Measurements from ENCODE around the gene PLD1. TPM values are rescaled to one million over a fixed set of nuclear protein-coding genes. Genes with fewer than 3 reads are reported as not detected.
A peak's percentile ranks its signal among the peaks of the same experiment; 100 is the strongest.

Gene PLD1
- total RNA-seq, 4 donors from 2014 or later = 49.0 to 66.0 (median 55.1) TPM

- peaks cover 43% of the 10 kb centered on the region for H3K4me1 ChIP-seq
- no peak for TF ChIP-seq EP300 (IDR thresholded peaks at IDR 0.05)
- TF ChIP-seq POLR2AphosphoS5 (IDR thresholded peaks at IDR 0.05) = no peak
- no peak for TF ChIP-seq POLR2A (IDR thresholded peaks at IDR 0.05)
- TF ChIP-seq CTCF (IDR thresholded peaks at IDR 0.05) = no peak
- 83% methylated on average over 3 of the region's 3 CpGs for WGBS
These were observed 52.2 kb downstream of the PLD1 start for GRCh38 chr3:171758109-171758508.

GRCh38 chr3:171757361-171758034 is 52.8 kb downstream of the PLD1 start:
- Histone ChIP-seq H3K27ac (peak overlapping the region; percentile 44), H3K9me3 (no peaks in the 10 kb centered on the region), H3K36me3 (no peaks in the 10 kb centered on the region), H3K4me1 (peaks cover 48% of the 10 kb centered on the region), H3K4me3 (no peak overlapping the region), H3K27me3 (no peaks in the 10 kb centered on the region)
- WGBS = 48% methylated on average over 4 of the region's 4 CpGs
- TF ChIP-seq CTCF (IDR thresholded peaks at IDR 0.05) (no peak), POLR2AphosphoS5 (IDR thresholded peaks at IDR 0.05) (no peak), POLR2A (IDR thresholded peaks at IDR 0.05) (no peak), EP300 (IDR thresholded peaks at IDR 0.05) (no peak)
- no peak for DNase-seq (ENCODE audit: low spot score in 2 of 2)

More at GRCh38 chr3:171758109-171758508, 52.2 kb downstream of the PLD1 start:
- no peaks in the 10 kb centered on the region for H3K9me3 ChIP-seq
- no peaks in the 10 kb centered on the region for H3K27me3 ChIP-seq
- H3K4me3 ChIP-seq = no peak overlapping the region
- no peak overlapping the region for H3K27ac ChIP-seq
- no peaks in the 10 kb centered on the region for H3K36me3 ChIP-seq
- DNase-seq (ENCODE audit: low spot score in 2 of 2) = no peak

GRCh38 chr3:171755656-171756055 is 54.6 kb downstream of the PLD1 start:
- DNase-seq (ENCODE audit: low spot score in 2 of 2) = no peak
- TF ChIP-seq CTCF (IDR thresholded peaks at IDR 0.05) (no peak), POLR2AphosphoS5 (IDR thresholded peaks at IDR 0.05) (no peak), EP300 (IDR thresholded peaks at IDR 0.05) (no peak), POLR2A (IDR thresholded peaks at IDR 0.05) (no peak)
- Histone ChIP-seq H3K27ac (no peak overlapping the region), H3K4me3 (no peak overlapping the region), H3K4me1 (peaks cover 53% of the 10 kb centered on the region), H3K36me3 (no peaks in the 10 kb centered on the region), H3K9me3 (no peaks in the 10 kb centered on the region), H3K27me3 (no peaks in the 10 kb centered on the region)
- WGBS = 81% methylated on average over 1 of the region's 1 CpG

GRCh38 chr3:171755015-171755589 is 55.2 kb downstream of the PLD1 start:
- no peaks in the 10 kb centered on the region for H3K27me3 ChIP-seq
- no peak for TF ChIP-seq POLR2AphosphoS5 (IDR thresholded peaks at IDR 0.05)
- TF ChIP-seq POLR2A (IDR thresholded peaks at IDR 0.05) = no peak
- TF ChIP-seq EP300 (IDR thresholded peaks at IDR 0.05) = no peak
- no peak for TF ChIP-seq CTCF (IDR thresholded peaks at IDR 0.05)
- H3K27ac ChIP-seq = no peak overlapping the region
- no peak overlapping the region for H3K4me3 ChIP-seq
- DNase-seq (ENCODE audit: low spot score in 2 of 2) = no peak
- 80% methylated on average over 2 of the region's 2 CpGs for WGBS
- H3K36me3 ChIP-seq = no peaks in the 10 kb centered on the region
- no peaks in the 10 kb centered on the region for H3K9me3 ChIP-seq
- H3K4me1 ChIP-seq = peaks cover 53% of the 10 kb centered on the region

GRCh38 chr3:171753665-171754408 is 56.4 kb downstream of the PLD1 start:
- TF ChIP-seq POLR2A (IDR thresholded peaks at IDR 0.05) = no peak
- no peak for TF ChIP-seq CTCF (IDR thresholded peaks at IDR 0.05)
- no peak for TF ChIP-seq POLR2AphosphoS5 (IDR thresholded peaks at IDR 0.05)
- no peak for TF ChIP-seq EP300 (IDR thresholded peaks at IDR 0.05)
- Histone ChIP-seq H3K9me3 (no peaks in the 10 kb centered on the region), H3K4me3 (no peak overlapping the region), H3K4me1 (peaks cover 66% of the 10 kb centered on the region), H3K27ac (peak overlapping the region; percentile 84), H3K36me3 (no peaks in the 10 kb centered on the region), H3K27me3 (no peaks in the 10 kb centered on the region)
- DNase-seq (ENCODE audit: low spot score in 2 of 2) = no peak
- WGBS = 60% methylated on average over 5 of the region's 5 CpGs
